NOMO-1 treated with DMSO at 0.1 percent for 48 hours (cell line): ENCODE measurements around the gene MPEG1.

Experiments used
- DNase-seq: peaks from one replicate; lab custom pipeline; 2025; ENCODE audit not compliant: unreplicated experiment; lab: John Stamatoyannopoulos, UW

Gene MPEG1

GRCh38 chr11:59191095-59191494 lies 21.6 kb downstream of the MPEG1 start:
- no peak for DNase-seq

DNA sequence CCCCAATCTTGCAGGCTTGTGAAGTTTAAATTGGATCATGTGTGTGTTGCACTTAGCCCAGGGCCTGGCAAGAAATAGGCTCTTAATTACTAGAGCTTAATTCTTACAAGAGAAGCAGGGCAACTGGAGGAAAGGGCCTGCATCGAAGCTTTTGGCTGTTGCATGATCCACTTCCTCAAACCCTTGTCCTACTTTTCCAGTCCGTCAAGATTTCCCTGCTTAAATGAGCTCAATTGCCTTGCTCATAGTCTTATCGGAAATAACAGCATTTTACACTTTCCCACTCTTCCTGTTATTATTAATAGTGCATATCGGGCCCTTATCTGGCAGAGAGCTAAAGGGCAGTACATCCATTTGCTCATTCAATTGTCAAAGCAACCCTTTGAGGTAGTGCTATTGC lies 22.7 kb downstream of the MPEG1 start:
- DNase-seq: no peak

GRCh38 chr11:59188954-59189353 lies 23.8 kb downstream of the MPEG1 start:
- DNase-seq: no peak

DNA sequence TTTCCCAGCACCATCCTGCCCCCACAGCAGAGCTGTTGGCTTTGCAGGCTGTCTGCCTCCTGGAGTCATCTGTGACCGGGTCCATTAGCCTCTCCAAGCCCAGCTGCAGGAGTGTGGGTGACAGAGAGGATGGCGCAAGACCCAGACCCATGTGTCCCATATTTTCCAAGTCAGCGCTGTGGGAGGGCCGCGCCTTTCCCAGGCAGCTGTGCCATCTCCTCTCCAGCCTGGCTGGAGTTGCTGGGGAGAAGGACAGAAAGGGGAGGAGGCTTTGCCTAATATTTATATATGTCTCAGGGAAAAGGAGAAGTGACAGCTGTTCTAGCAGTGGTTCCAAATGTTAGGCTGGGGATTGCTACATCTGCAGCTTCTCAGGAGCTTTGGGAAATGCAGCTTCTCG lies 25.1 kb downstream of the MPEG1 start:
- no peak for DNase-seq

GRCh38 chr11:59187035-59187434 lies 25.7 kb downstream of the MPEG1 start:
- no peak for DNase-seq

DNA sequence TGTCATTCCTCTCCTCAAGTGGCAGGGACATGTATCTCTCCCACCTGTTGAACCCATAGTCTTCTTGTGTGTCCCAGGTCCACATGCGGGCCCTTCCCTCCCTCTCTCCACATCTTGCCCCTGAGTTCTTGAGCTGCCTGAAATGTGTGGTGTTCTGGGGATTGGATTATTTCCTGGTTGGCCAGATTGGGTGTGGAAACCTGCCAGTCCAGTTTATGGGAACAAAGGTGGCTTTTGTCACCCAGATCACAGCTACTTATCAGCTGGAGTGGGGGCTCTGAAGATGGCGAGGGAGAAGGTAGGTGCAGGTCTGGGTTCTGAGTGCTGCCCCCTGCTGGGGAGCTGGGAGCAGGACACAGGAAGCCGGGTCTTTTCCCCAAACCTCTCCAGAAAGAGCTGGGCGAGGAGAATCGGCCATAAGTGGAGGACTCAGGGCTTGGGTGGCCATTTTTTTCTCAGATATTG lies 26.6 kb downstream of the MPEG1 start:
- DNase-seq: no peak

DNA sequence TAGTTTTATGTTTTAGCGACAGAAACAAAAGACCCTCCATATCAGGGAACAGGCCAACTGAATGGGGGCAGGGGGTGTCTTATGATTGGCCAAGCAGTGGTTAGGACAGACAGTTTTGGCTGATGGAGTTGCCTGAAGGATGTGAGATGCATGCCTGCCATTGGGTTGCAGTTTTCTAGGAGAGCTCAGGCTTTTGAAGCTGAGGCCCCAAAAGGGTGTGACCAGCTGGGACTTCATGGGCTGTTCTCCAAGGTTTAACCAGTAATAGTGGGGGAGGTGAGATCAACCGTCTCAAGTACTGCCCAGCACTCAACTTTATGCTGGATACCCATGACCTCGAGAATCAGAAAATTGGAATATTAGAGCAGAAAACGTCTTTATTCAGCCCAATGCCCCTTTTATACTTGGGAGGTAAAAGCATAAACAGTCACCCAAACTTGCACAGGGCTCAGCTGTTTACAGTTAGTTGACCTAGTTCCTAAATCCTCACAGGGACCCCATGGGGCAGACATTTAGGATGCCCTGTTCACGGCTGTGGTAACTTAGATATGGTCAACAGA lies 27.3 kb downstream of the MPEG1 start:
- no peak for DNase-seq

DNA sequence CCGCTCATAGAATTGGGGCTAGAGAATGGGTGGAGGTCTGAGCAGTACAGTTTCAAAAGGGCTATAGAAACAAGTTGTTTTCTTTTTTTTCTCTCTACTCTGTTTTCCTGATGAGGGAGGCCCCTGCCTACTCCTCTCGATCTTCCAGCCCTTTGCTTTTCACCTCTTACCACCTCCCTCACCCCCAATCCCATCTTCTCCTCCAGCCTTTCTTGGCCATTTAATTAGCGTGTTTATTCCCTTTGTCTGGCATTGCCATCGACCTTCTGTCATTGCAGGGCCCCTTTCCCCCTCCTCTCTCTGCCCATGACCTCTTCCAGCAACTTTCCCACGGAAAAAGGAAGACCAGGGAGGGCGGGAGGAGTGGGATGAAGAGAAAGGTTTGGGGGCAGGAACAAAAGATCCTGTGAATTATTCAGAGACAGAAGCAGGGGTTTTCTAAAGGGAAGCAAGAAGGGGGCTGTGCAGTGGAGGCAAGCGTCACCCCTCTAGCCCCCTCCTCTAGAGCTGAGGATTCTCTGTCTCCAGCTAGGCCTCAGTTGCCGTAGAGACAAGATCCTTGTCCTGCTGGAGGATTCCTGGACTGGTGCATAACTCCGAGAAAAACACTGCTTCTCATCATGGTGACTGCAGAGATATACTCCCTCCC lies 27.9 kb downstream of the MPEG1 start:
- DNase-seq: no peak

- no peak for DNase-seq
These were observed 29.0 kb downstream of the MPEG1 start for GRCh38 chr11:59183771-59184170.

GRCh38 chr11:59182457-59183151 lies 30.1 kb downstream of the MPEG1 start:
- DNase-seq: no peak

- no peak for DNase-seq
These were observed 30.8 kb downstream of the MPEG1 start for GRCh38 chr11:59181746-59182456.

- no peak for DNase-seq
These were observed 31.8 kb downstream of the MPEG1 start for GRCh38 chr11:59180907-59181306.

DNA sequence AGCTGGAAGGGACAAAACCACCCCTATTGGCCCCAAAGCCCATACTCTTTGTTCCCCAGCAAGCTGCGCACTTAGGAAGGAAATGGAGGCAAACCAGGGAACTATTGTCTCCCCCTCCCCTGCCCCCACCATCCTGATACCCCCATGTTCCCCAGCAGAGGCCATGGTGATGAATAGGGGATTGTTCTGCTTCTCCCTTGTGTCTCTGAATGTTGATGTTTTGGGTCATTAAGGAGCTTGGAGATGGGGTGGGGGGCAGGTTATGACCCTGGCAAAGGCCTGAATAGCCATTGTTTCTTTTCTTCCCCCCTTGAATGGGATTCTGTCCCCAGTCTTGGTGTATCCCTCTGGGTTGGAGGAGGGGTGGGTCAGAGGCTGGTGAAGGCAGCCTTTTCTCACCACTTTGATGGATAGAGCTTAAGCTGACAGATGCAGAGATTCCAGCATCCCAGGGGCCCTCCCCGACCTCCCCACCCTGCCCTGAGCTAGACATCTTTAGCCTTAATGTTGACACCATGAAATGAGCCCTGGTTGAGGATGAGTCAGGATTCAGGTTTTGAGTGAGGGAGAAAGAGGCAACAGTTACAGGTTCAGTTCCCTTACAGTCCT lies 32.5 kb downstream of the MPEG1 start:
- DNase-seq: no peak

- no peak for DNase-seq
These were observed 33.6 kb downstream of the MPEG1 start for GRCh38 chr11:59179121-59179520.

DNA sequence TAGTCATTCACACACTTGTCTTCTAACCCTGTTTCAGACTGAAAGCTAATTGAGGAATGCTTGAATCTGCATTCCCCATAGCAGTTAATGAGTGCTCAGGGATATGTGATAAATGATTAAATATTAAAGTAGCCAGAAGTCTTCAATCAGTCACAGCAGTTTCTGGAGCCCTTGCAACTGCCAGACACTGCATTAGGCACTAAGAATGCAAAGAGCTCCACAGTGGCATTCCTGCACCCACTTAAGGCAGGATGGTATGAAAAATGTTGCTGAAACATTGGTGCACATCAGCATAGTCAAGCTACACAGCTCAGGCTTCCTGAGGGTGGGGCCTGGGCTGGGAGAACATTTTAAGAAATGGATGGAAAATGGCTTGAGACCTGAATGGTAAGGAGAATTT lies 34.3 kb downstream of the MPEG1 start:
- DNase-seq: no peak

DNA sequence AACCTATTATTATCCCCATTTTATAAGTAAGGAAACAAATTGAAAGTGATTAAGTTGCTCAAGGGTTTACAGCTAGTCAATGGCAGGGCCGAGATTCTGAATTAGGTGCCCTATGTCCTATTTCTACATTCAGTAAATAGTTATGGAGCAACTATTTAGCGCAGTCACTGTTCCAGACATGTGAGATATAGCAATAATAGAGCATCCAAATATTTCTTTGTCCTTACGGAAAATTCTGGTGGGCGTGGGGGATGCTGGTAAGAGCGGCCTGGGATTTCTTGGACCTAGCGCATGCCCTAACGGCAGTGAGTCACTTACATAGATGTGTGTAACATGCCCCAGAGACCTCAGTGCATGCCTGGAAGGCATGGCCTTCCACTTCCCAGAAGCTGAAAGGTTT lies 36.4 kb downstream of the MPEG1 start:
- no peak for DNase-seq

GRCh38 chr11:59175091-59175501 lies 37.6 kb downstream of the MPEG1 start:
- DNase-seq: no peak

DNA sequence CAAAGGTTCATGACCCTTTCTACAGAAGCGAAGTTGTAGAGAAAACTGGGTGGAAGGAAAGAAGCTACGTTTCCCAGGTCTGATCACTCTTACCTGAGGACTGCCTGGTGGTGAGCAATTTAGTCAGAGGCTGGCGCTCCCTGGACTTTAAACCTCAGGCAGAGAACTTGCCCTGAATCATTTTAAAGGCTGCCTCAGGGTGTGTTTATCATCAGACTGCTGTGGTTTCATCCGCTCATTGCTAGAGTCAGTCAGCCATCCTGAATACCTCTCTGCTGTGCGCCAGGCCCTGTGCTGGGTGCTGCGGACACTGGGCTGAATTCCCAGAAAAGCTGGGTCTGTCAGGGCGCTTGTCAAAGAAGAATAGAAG lies 38.1 kb downstream of the MPEG1 start:
- no peak for DNase-seq

GRCh38 chr11:59173964-59174663 lies 38.6 kb downstream of the MPEG1 start:
- DNase-seq: no peak

- DNase-seq: no peak
These were observed 39.4 kb downstream of the MPEG1 start for GRCh38 chr11:59173080-59173963.
